ENCODE data around the gene SLC22A12. TPM values are rescaled to one million over a fixed set of nuclear protein-coding genes. Genes with fewer than 3 reads are reported as not detected.
A peak's percentile ranks its signal among the peaks of the same experiment; 100 is the strongest.

The SLC22A12 gene
- total and polyA plus RNA-seq, 2 of the 8 experiments (the other 6 are each of a cell fraction or from before 2014, with no cell fraction given): not detected

GRCh38 chr11:64568041-64568571, 22.9 kb upstream of the SLC22A12 start:
- Histone ChIP-seq H3K79me2 (ENCODE audit: control insufficient read depth in 1 of 2, insufficient read depth in 2 of 2, low read length in 2 of 2) (no peaks in the 10 kb centered on the region), H4K91ac (replicated peaks; ENCODE audit: insufficient read length, low read length) (peak overlapping the region; percentile 45), H3K56ac (replicated peaks; ENCODE audit: insufficient read length, low read depth, low read length) (no peak overlapping the region), H3K27me3 (replicated peaks in 1 of 4; ENCODE audit: control insufficient read depth in 3 of 4, extremely low read depth in 1 of 4, insufficient read depth in 3 of 4, low read length in 3 of 4) (peaks cover 0 to 3% (median 0%) of the 10 kb centered on the region in 4 experiments; a peak in 2 of 7 replicates), H3K9me3 (ENCODE audit: insufficient read depth in 2 of 2, low read depth in 1 of 2, low read length in 1 of 2) (no peaks in the 10 kb centered on the region), H3K23ac (ENCODE audit: insufficient read length) (no peak overlapping the region), H3K4me3 (ENCODE audit: extremely low read depth in 1 of 4, insufficient read depth in 2 of 4, low read depth in 3 of 4, low read length in 4 of 4) (no peak overlapping the region), H3K4me1 (replicated peaks in 1 of 4; ENCODE audit: control insufficient read depth in 3 of 4, insufficient read depth in 4 of 4, low read length in 3 of 4) (peaks cover 0 to 32% (median 20%) of the 10 kb centered on the region in 4 experiments; a peak in 6 of 7 replicates), H3K4ac (replicated peaks; ENCODE audit: insufficient read length, low read depth, low read length) (no peak overlapping the region), H3K23me2 (ENCODE audit: low read depth, low read length) (peaks cover 5% of the 10 kb centered on the region; the same call in 1 of the 2 replicates), H2BK5ac (ENCODE audit: low read depth, low read length) (peak overlapping the region; percentile 92; the same call in 1 of the 2 replicates), H2BK12ac (ENCODE audit: low read depth, low read length) (peak overlapping the region; percentile 100; the same call in 1 of the 2 replicates), H3K27ac (ENCODE audit: low read depth, low read length) (no peak overlapping the region), H3K79me1 (ENCODE audit: low read depth, low read length) (no peaks in the 10 kb centered on the region), H3K18ac (ENCODE audit: extremely low read depth, low read length) (peak overlapping the region; percentile 60), H4K8ac (ENCODE audit: extremely low read depth, insufficient read depth, low read length) (peak overlapping the region; percentile 63), H3K14ac (ENCODE audit: insufficient read length) (no peak overlapping the region), H2AK5ac (ENCODE audit: low read depth, low read length) (no peak overlapping the region), H2BK20ac (ENCODE audit: low read length) (0 out of 2 replicates have a peak overlapping the region, but pooled peaks have one; percentile 80), H3K9ac (replicated peaks in 1 of 4; ENCODE audit: extremely low read depth in 1 of 4, low read depth in 3 of 4, low read length in 3 of 4) (no peak overlapping the region), H2AFZ (ENCODE audit: low read length) (no peak overlapping the region), H3K36me3 (ENCODE audit: control insufficient read depth in 2 of 4, insufficient read depth in 4 of 4, low read length in 3 of 4) (no peaks in the 10 kb centered on the region), H2BK15ac (ENCODE audit: low read length) (peak overlapping the region; percentile 46; the same call in 1 of the 2 replicates), H3K4me2 (ENCODE audit: insufficient read depth in 1 of 2, low read depth in 2 of 2, low read length in 2 of 2) (no peak overlapping the region), H4K5ac (ENCODE audit: insufficient read length, low read depth, low read length) (no peak overlapping the region), H2BK120ac (replicated peaks; ENCODE audit: low read depth, low read length) (no peak overlapping the region), H4K20me1 (replicated peaks in 1 of 2; ENCODE audit: control insufficient read depth in 1 of 2, insufficient read depth in 2 of 2, low read length in 2 of 2) (peaks cover 0 to 4% of the 10 kb centered on the region in 2 experiments)
- 86% methylated on average over 17 of the region's 34 CpGs; no CpG with 5 or more reads in 1 of the 2 experiments for WGBS, 2 experiments (ENCODE audit: extremely low coverage in 1 of 2, insufficient coverage in 1 of 2, insufficient read length in 1 of 2, insufficient replicate concordance in 2 of 2, low coverage in 1 of 2, low lambda C conversion rate in 2 of 2, missing lambda C conversion rate in 1 of 2)
- POLR2A ChIA-PET (ENCODE audit: partially characterized antibody): interaction anchor here (0.6 to 1.6 kb wide), 2 partner anchors 37 to 78 kb away, joined by 4 read pairs; no protein-coding TSS in a partner anchor
- DNase-seq (ENCODE audit: low read depth in 1 of 2, low spot score in 2 of 2): no peak
- no peak for TF ChIP-seq SIN3A (conservative IDR thresholded peaks at IDR 0.05 in 1 of 2, IDR thresholded peaks at IDR 0.05 in 1 of 2; ENCODE audit: low read depth in 1 of 2, low read length in 2 of 2)
- TF ChIP-seq EP300 (IDR thresholded peaks at IDR 0.05; ENCODE audit: borderline replicate concordance in 1 of 2, low read depth in 2 of 2, low read length in 2 of 2): no peak
- TF ChIP-seq MAX (IDR thresholded peaks at IDR 0.05): peak; percentile 3; the same call in 1 of the 2 replicates
- CTCF ChIA-PET (ENCODE audit: partially characterized antibody): interaction anchor here (0.6 to 8.7 kb wide), 7 partner anchors 11 to 136 kb away, joined by 3 to 75 read pairs (median 3); no protein-coding TSS in a partner anchor
- no peak for FAIRE-seq

All from H1 (cell line).